ENCODE measurements around the gene POLR2E. TPM values are rescaled to one million over a fixed set of nuclear protein-coding genes. Genes with fewer than 3 reads are reported as not detected.
A peak's percentile ranks its signal among the peaks of the same experiment; 100 is the strongest.

Gene POLR2E
- total and polyA plus RNA-seq, 2 of the 13 experiments (the other 11 are each of a cell fraction or from before 2014, with no cell fraction given) = 140 to 272 TPM

DNA sequence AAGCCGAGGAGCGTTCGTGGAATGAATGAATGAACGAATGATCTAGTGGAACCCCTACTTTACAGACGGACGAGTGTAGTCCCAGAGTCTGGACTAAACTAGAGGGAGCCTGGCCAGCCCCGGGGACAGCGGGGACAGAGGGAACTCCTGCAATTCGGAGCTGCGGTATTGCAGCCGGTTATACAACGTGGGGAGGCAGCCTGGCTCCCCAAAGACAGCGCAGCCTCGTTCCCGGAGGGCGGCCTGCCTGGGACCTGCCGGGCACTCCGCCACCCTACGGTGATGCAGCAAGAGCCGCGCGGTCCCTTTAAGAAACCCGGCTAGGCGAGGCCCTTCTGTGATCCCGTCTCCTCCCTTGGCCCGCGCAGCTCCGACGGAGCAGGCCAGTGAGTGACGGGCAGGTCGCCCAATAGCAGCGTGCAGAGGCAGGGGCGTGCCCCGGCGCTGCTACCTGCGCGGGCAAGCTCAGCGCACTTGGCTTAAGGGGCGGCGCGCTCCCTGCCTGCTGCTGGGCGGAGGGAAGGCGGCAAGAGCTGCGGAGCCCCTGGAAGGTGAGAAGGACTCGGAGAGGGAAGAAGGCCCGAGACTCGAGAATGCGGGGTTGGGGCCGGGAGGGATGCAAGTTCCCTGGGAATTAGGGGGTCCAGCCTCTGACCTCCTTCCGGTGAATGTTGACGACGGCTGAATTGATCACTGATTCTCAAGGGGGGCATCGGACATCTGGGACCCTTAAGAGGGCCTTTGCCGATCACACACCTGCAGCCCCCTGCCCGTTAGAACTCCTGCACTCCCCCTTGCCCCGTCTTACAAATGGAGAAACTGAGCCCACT, 55.3 kb downstream of the POLR2E start, which contains the start of gene ABCA7 (continued):
- TF ChIP-seq, protein P1, sequence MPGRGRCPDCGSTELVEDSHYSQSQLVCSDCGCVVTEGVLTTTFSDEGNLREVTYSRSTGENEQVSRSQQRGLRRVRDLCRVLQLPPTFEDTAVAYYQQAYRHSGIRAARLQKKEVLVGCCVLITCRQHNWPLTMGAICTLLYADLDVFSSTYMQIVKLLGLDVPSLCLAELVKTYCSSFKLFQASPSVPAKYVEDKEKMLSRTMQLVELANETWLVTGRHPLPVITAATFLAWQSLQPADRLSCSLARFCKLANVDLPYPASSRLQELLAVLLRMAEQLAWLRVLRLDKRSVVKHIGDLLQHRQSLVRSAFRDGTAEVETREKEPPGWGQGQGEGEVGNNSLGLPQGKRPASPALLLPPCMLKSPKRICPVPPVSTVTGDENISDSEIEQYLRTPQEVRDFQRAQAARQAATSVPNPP (CRISPR knock-in tag; IDR thresholded peaks at IDR 0.05) = no peak
- TF ChIP-seq ZFP36L2 (CRISPR knock-in tag; IDR thresholded peaks at IDR 0.05) = no peak
- TF ChIP-seq NAIF1 (CRISPR knock-in tag; IDR thresholded peaks at IDR 0.05; ENCODE audit: borderline replicate concordance) = peak; percentile 77; the same call in 1 of the 2 replicates
- TF ChIP-seq MNT (IDR thresholded peaks at IDR 0.05) = no peak
- TF ChIP-seq ZNF746 (CRISPR knock-in tag; IDR thresholded peaks at IDR 0.05) = no peak
- TF ChIP-seq, protein P2, sequence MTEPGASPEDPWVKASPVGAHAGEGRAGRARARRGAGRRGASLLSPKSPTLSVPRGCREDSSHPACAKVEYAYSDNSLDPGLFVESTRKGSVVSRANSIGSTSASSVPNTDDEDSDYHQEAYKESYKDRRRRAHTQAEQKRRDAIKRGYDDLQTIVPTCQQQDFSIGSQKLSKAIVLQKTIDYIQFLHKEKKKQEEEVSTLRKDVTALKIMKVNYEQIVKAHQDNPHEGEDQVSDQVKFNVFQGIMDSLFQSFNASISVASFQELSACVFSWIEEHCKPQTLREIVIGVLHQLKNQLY (CRISPR knock-in tag; IDR thresholded peaks at IDR 0.05) = no peak
- no peak for TF ChIP-seq GTF3A (CRISPR knock-in tag; conservative IDR thresholded peaks at IDR 0.05)
- no peak for TF ChIP-seq TAF15 (IDR thresholded peaks at IDR 0.05; ENCODE audit: low read depth, low read length, poor library complexity, severe bottlenecking)
- TF ChIP-seq ZBTB8A (CRISPR knock-in tag; IDR thresholded peaks at IDR 0.05; ENCODE audit: borderline replicate concordance, low read depth) = no peak
- TF ChIP-seq, protein P3, sequence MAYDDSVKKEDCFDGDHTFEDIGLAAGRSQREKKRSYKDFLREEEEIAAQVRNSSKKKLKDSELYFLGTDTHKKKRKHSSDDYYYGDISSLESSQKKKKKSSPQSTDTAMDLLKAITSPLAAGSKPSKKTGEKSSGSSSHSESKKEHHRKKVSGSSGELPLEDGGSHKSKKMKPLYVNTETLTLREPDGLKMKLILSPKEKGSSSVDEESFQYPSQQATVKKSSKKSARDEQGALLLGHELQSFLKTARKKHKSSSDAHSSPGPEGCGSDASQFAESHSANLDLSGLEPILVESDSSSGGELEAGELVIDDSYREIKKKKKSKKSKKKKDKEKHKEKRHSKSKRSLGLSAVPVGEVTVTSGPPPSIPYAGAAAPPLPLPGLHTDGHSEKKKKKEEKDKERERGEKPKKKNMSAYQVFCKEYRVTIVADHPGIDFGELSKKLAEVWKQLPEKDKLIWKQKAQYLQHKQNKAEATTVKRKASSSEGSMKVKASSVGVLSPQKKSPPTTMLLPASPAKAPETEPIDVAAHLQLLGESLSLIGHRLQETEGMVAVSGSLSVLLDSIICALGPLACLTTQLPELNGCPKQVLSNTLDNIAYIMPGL (CRISPR knock-in tag; IDR thresholded peaks at IDR 0.05; ENCODE audit: borderline replicate concordance in 1 of 2, low read depth in 1 of 2) = 0 out of 4 replicates have a peak, but pooled peaks of 1 of the 2 experiments have one; percentile 68
- TF ChIP-seq ZNF883 (CRISPR knock-in tag; IDR thresholded peaks at IDR 0.05; ENCODE audit: not compliant biosample characterization) = no peak
- TF ChIP-seq ZXDC (CRISPR knock-in tag; IDR thresholded peaks at IDR 0.05) = no peak
- TF ChIP-seq, protein P4, sequence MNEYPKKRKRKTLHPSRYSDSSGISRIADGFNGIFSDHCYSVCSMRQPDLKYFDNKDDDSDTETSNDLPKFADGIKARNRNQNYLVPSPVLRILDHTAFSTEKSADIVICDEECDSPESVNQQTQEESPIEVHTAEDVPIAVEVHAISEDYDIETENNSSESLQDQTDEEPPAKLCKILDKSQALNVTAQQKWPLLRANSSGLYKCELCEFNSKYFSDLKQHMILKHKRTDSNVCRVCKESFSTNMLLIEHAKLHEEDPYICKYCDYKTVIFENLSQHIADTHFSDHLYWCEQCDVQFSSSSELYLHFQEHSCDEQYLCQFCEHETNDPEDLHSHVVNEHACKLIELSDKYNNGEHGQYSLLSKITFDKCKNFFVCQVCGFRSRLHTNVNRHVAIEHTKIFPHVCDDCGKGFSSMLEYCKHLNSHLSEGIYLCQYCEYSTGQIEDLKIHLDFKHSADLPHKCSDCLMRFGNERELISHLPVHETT (CRISPR knock-in tag; conservative IDR thresholded peaks at IDR 0.05) = no peak
- TF ChIP-seq HCFC1 (IDR thresholded peaks at IDR 0.05; ENCODE audit: low read depth, low read length) = peak; percentile 32; the same call in 1 of the 2 replicates
- no peak for TF ChIP-seq ZNF138 (CRISPR knock-in tag; IDR thresholded peaks at IDR 0.05; ENCODE audit: low read depth)
- peak; percentile 26; the same call in 1 of the 2 replicates for TF ChIP-seq ZBTB38 (CRISPR knock-in tag; IDR thresholded peaks at IDR 0.05)
- no peak for TF ChIP-seq GPN1 (CRISPR knock-in tag; IDR thresholded peaks at IDR 0.05; ENCODE audit: borderline replicate concordance)
- TF ChIP-seq CBX1 (IDR thresholded peaks at IDR 0.05; ENCODE audit: low read depth) = no peak
- peak; percentile 57; the same call in 1 of the 2 replicates for TF ChIP-seq ZSCAN21 (CRISPR knock-in tag; IDR thresholded peaks at IDR 0.05; ENCODE audit: borderline replicate concordance)
